Kidney (tissue), 14 donors: ENCODE data around the gene WDFY4. TPM values are rescaled to one million over a fixed set of nuclear protein-coding genes. Genes with fewer than 3 reads are reported as not detected.

ENCODE experiments used
- DNase-seq, 5 donors: peaks; one replicate each; pipeline ENCODE4 v3.0.0-alpha.2; 2013 to 2020
- FAIRE-seq: peaks from 2 replicates; lab custom pipeline; 2012; peaks lifted over from hg19 to GRCh38; lab: Jason Lieb, UNC
- H3K27ac ChIP-seq, 2 donors: one replicate each; pipeline ENCODE4 v1.7.0; 2013; ENCODE audit warnings: low read depth in 2 of 2, low read length in 2 of 2, inconsistent platforms in 1 of 2
- H3K27me3 ChIP-seq: one replicate; pipeline ENCODE4 v1.7.1; 2013; ENCODE audit warnings: low read length, inconsistent platforms; ENCODE audit not compliant: control insufficient read depth, insufficient read depth
- H3K36me3 ChIP-seq, 3 donors: one replicate each; pipeline versions ENCODE4 v1.7.0 to v1.7.1; 2013; ENCODE audit warnings: low read length in 3 of 3, control low read depth in 1 of 3, inconsistent platforms in 1 of 3; ENCODE audit not compliant: insufficient read depth in 3 of 3, control insufficient read depth in 2 of 3
- H3K4me1 ChIP-seq, 3 donors: one replicate each; pipeline versions ENCODE4 v1.7.0 to v1.7.1; 2013; ENCODE audit warnings: low read length in 3 of 3, inconsistent platforms in 1 of 3, low read depth in 1 of 3; ENCODE audit not compliant: control insufficient read depth in 2 of 3, insufficient read depth in 2 of 3
- H3K4me3 ChIP-seq, 3 donors: one replicate each; pipeline versions ENCODE4 v1.7.0 to v1.8.1; 2013; ENCODE audit warnings: low read length in 3 of 3, control low read depth in 1 of 3, inconsistent platforms in 1 of 3
- H3K9ac ChIP-seq, 3 donors: one replicate each; pipeline versions ENCODE4 v1.7.0 to v1.7.1; 2013; ENCODE audit warnings: low read length in 3 of 3, control low read depth in 1 of 3, inconsistent platforms in 1 of 3
- H3K9me3 ChIP-seq, 3 donors: one replicate each; pipeline versions ENCODE4 v1.7.0 to v1.7.1; 2013; ENCODE audit warnings: low read length in 3 of 3, control low read depth in 1 of 3, inconsistent platforms in 1 of 3; ENCODE audit not compliant: control insufficient read depth in 2 of 3, insufficient read depth in 1 of 3
- CTCF ChIP-seq: IDR thresholded peaks from 3 replicates; pipeline ENCODE4 v1.5.1; 2012; ENCODE audit warnings: mild to moderate bottlenecking, moderate library complexity, borderline replicate concordance; ENCODE audit not compliant: insufficient read depth; ENCODE audit errors: extremely low read depth
- intact Hi-C: fragments of 100-400 bp; cut with DNase I; formaldehyde crosslinking; loops from one replicate; pipeline ENCODE4 v1.11.1; 2022
- polyA plus RNA-seq: library from polyadenylated mRNA; stranded (reverse); fragments of 350-450 nt; fragmentation: Illumina TruSeq; extraction: RNeasy Lipid Tissue Mini Kit (QIAGEN cat#74804); gene quantifications from one replicate; pipeline ENCODE4 v1.2.3, GENCODE V29; 2014; ENCODE audit warnings: low read depth, low replicate concordance; ENCODE audit not compliant: insufficient read depth
- total RNA-seq: library from RNA; stranded (reverse); fragmentation: NEBNext Ultra II Directional; extraction: Animal tissue kit (Norgen Biotek cat#: 25700); gene quantifications from one replicate; pipeline ENCODE4 v1.2.1, GENCODE V29; 2021
- donor health status: control.
- donor health status: control.
- donor health status: control.
- donor health status: control.
- donor health status: control.
- donor health status: DM: yes; HTN: yes; CAD: no.
- donor health status: Normal renal cell carcinoma (clear cell type).

WDFY4 gene
- total and polyA plus RNA-seq, 2 donors from 2014 or later, result 1.7 to 13.3 TPM

DNA sequence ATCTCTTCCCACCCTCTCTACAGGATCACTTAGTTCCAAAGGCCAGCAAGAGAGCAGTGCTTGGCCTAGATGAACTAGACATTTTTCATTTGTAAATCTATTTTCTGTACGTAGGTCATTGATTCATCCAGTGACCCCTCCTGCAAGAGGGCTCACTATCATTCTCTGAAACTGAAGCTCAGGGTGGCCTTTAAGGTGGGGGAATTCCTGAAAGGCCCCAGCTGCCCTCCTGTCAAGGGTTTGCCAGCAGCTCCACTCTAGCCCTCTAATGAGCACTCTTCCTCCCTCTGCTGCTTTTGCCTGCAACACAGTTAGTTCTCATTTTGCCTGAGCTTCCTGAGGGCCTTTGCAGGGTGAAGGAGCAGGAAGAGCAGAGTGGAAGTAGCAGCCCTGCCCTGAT, 213.8 kb downstream of the WDFY4 start:
- H3K27me3 ChIP-seq, result no peaks in the 10 kb centered on the region
- peaks cover 0 to 5% (median 4%) of the 10 kb centered on the region in 3 donors for H3K4me1 ChIP-seq
- FAIRE-seq (no peak), DNase-seq (no peak)
- H3K9ac ChIP-seq, result no peak overlapping the region
- H3K27ac ChIP-seq, result no peak overlapping the region
- TF ChIP-seq CTCF, result no peak
- intact Hi-C loops, result no loop called here
- no peaks in the 10 kb centered on the region for H3K9me3 ChIP-seq
- no peak overlapping the region for H3K4me3 ChIP-seq
- H3K36me3 ChIP-seq, result no peaks in the 10 kb centered on the region

GRCh38 chr10:48899781-48900180, 215.1 kb downstream of the WDFY4 start:
- FAIRE-seq, result no peak
- TF ChIP-seq CTCF, result no peak

GRCh38 chr10:48900371-48900801, 215.7 kb downstream of the WDFY4 start:
- intact Hi-C loops, result no loop called here
- Histone ChIP-seq H3K9me3 (no peaks in the 10 kb centered on the region), H3K36me3 (no peaks in the 10 kb centered on the region), H3K27ac (no peak overlapping the region), H3K9ac (no peak overlapping the region), H3K27me3 (no peaks in the 10 kb centered on the region), H3K4me3 (no peak overlapping the region), H3K4me1 (peaks cover 0 to 5% (median 4%) of the 10 kb centered on the region in 3 donors)
- no peak for DNase-seq
- no peak for TF ChIP-seq CTCF
- no peak for FAIRE-seq

More at GRCh38 chr10:48899781-48900180, 215.1 kb downstream of the WDFY4 start:
- Histone ChIP-seq H3K4me3 (no peak overlapping the region), H3K27ac (no peak overlapping the region), H3K36me3 (no peaks in the 10 kb centered on the region), H3K4me1 (peaks cover 0 to 5% (median 4%) of the 10 kb centered on the region in 3 donors), H3K9me3 (no peaks in the 10 kb centered on the region), H3K9ac (no peak overlapping the region), H3K27me3 (no peaks in the 10 kb centered on the region)
- no peak for DNase-seq
- intact Hi-C loops, result no loop called here

DNA sequence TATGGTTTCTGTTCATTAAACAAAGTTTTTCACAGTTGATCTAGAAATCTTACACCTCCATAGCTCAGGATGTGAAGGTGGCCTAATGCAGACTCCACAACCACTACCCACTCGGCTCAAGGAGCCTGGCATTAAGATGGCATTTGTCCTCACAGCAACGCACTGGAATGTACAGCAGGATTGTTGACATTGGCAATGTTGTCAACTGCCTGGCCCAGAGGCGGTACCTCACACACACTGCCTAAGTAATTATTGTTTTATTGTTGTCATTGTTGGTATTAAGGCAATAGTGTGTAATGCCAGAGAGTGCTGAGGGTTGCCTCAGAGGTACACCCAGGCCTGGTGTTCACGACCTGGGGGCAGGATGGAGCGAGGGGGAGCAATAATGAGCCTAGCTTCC, 216.6 kb downstream of the WDFY4 start:
- Histone ChIP-seq H3K36me3 (no peaks in the 10 kb centered on the region), H3K9ac (no peak overlapping the region), H3K27ac (no peak overlapping the region), H3K27me3 (no peaks in the 10 kb centered on the region), H3K4me3 (no peak overlapping the region), H3K4me1 (peaks cover 0 to 5% (median 4%) of the 10 kb centered on the region in 3 donors), H3K9me3 (no peaks in the 10 kb centered on the region)
- DNase-seq (peak in 2 of 5 donors; percentile 20 to 39), FAIRE-seq (no peak)
- TF ChIP-seq CTCF, result no peak
- intact Hi-C loops, result no loop called here
